Measurements from ENCODE around the gene GATB.

Gene GATB

GRCh38 chr4:151670843-151671242 is 90.0 kb downstream of the GATB start:
- DNase-seq, result no peak

- no peak for DNase-seq
Measured at GRCh38 chr4:151669990-151670389, 90.8 kb downstream of the GATB start.

GRCh38 chr4:151668689-151669402 is 92.0 kb downstream of the GATB start:
- no peak for DNase-seq

- no peak for DNase-seq
Measured at GRCh38 chr4:151667666-151668065, 93.1 kb downstream of the GATB start.

- DNase-seq, result peak; percentile 18
Measured at GRCh38 chr4:151667048-151667447, 93.8 kb downstream of the GATB start.

DNA sequence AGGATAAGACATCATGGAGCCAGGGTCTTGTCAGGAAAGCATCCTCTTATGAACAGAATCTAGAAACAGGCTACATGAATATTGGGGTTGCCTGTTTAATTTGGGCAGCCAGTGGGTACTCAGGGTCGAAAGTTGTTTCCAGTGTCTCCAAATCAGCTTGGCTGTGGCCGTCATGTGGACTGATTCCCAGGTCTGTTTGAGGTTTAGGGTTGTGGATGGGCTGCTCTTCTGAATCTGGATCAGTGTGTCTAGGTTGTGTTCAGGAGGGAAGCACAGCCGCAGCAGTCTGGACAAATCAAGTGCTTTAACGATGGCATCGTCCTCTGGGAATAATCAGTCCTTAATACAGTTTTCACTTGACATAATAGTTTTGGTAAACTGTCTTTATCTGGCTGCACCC is 94.3 kb downstream of the GATB start:
- no peak for DNase-seq

DNA sequence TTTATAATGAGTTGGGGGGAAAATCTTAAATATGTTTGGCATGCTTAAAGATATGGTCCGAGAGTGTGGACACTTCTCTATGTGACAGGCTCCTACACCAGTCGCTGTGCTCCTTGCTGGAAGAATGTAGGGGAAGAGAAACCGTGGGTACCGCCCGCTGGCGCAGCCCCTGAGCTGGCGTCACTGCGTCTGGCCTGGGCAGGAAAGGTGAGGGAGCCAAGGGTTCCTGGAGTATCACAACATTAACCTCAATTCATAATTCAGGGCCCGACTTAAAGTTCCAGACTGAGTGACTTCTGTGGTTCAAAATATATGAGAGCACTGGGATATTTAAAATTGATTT is 95.1 kb downstream of the GATB start:
- no peak for DNase-seq

DNA sequence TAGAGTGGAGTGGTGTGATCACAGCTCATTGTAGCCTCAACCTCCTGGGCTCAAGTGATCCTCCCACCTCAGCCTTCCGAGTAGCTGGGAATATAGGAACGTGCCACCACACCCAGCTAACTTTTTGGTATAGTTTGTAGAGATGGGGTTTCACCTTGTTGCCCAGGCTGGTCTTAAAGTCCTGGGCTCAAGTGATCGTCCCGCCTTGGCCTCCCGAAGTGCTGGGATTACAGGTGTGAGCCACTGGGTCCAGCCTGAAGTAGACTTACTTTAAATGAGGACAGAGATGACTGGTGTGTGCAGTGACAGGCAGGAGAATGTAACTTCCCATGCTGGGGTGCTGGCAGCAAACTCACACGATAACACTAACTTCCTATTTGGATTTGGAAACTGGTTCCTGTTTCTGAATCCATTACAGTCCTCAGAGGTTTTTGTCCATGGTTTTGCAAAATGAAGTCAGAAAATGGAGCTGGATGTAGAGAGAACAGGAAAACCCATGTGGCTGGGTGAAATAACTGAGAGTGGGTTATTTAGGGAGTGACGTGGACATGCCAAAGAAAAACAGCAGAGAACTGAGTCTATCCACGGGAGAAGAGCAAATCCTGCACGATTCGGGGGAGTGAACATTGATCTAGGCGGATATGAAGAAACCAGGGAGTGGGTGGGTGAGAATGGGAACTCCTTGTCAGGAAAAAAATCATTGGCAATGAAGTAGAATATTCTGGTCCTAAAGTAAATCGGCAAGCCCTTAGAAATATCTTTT is 95.6 kb downstream of the GATB start:
- DNase-seq, result no peak

GRCh38 chr4:151664289-151664688 is 96.5 kb downstream of the GATB start:
- DNase-seq, result no peak

GRCh38 chr4:151663109-151663508 is 97.7 kb downstream of the GATB start:
- DNase-seq, result no peak

- no peak for DNase-seq
Measured at GRCh38 chr4:151661873-151662272, 98.9 kb downstream of the GATB start.

DNA sequence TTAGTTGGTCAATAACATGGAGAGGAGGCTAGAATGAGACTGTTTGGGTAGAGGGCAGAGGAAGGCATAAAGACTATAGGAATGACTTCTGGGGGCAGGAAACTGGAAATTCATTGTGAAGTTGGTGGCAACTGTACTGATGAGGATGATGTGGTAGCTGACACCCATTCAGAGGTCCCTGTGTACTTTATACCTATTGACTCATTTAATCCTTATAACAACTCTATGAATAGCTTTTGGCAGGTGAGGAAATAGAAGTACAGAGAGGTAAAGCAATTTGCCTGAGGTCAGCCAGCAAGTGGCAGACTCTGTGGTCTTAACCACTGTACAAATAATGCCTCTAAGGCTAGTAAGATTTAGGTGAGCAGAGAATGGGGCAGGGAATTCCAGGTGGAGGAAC is 100.1 kb downstream of the GATB start:
- no peak for DNase-seq

DNA sequence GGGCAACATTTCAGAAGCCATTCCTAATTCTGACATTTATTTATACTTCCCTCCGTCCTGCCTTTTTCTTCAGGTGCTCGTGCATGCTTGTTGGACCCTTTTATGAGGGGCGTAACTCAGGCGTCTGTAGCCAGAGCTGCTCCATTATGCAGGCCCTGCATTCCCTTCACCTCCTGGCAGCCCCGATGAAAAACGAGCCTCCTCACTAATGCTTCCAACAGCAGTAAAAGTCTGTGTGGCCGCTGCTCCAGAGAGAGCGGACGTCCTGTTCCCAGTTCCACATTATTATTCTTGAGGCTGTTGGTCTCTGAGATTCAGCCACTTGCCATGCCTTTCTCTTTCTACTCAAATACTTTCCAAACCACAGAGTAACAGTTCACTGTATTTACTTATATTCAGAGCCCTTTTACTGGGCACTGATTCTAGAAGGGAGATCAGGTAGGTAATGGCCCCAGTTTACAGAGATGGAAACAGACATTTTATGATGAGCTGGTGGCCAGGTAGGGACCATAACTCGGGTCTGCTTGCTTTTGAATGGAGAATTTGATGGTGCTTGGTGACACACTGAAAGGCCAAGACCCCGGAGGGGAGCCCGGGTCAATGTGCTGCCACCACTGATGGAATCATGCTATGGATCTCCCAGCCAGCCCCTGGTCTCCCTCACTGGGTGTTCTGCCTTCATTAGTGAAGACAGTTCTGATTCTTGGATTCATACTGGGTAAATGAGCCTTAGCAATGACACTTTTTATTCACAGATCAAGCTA is 101.0 kb downstream of the GATB start:
- DNase-seq, result no peak

- DNase-seq, result peak; percentile 65
Measured at GRCh38 chr4:151658959-151659600, 101.7 kb downstream of the GATB start.

DNA sequence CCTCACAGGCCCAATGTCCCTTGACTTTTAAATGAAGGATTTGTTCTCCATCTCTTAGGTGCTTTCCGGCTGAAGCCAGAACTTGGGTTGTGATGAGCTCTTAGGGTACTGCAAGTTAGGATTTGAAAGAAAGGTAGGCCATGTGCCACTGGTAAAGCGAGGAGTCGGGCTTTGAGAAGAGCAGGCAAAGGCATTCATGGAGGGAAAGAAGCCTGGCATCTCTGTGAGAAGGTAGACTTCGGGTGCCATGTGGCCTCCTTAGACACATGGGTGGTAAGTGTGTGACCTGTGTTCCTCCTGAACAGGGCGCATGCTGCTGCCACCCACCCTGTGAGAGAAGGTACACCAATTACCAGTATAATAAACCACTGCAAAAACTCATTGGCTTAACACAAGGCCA is 102.9 kb downstream of the GATB start:
- DNase-seq, result no peak

- no peak for DNase-seq
Measured at GRCh38 chr4:151656058-151656457, 104.7 kb downstream of the GATB start.

GRCh38 chr4:151653548-151653918 is 107.3 kb downstream of the GATB start:
- DNase-seq, result no peak

DNA sequence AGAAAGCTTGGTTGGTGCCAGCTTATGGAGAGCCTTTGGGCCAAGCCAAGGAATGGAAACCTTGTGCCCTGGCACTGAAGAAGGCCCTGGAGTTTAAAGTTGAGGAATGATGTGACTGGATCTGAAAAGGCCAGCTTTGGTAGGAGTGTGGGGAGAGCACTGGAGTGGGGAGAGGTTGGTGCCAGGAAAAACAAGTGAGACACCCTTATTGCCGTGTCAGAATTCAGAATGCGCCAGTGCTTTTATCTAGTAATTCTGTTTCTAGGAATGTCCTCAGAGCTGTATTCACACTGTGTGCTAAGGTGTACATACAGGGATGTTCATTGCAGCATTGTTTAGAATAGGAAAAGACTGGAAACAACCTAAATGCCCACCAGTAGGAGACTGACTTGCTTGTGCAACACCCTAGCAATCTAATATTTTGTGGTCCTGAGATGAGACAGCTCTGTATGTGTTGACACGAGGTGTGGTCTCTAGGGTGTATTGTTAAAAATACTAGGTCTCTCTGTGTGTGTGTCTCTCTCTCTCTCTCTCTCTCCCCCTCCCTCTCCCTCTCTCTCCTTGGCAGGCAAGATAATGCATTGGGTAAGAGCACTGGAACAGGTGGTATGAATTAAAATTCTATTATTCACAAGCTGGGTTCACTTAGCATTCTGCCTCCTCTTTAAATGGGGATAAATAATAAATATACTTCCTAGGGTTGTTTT is 107.8 kb downstream of the GATB start:
- no peak for DNase-seq

GRCh38 chr4:151651496-151651895 is 109.3 kb downstream of the GATB start:
- no peak for DNase-seq

DNA sequence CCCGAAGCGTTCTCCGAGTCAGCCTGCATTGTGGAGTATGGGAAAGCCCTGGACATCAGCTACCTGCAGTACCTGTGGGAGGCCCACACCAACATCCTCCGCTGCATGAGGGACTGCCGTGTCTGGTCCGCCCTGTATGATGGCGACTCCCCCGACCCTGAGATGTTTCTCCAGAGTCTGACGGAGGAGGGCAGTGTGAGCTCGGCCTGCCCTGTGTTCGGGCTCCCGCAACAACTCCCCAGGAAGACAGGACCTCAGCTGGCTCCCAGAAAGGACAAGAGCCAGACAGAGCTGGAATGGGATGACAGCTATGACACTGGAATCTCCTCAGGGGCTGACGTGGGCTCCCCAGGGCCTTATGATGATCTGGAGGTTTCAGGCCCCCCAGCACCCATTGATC is 111.3 kb downstream of the GATB start:
- DNase-seq, result no peak

DNA sequence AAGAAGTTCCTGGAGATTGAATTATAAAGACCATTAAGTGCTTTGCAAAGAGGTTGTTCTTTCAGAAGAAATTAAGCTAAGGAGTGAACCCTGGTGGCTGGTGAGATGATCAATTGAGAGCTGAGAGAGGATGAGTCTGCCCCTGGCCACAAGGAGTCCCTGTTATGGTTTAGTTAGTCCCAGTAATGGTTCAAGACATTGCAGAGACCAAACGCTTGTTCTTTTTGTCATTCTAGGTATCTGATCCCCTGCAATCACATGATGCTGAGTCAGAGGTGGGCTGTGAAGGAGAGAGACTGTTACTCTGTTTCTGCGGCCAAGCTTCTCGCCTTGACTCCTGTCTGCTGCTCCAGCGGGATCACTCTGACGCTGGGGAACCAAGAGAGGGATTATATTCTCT is 114.5 kb downstream of the GATB start:
- DNase-seq, result no peak

GRCh38 chr4:151644622-151645021 is 116.2 kb downstream of the GATB start:
- DNase-seq, result peak; percentile 12

DNA sequence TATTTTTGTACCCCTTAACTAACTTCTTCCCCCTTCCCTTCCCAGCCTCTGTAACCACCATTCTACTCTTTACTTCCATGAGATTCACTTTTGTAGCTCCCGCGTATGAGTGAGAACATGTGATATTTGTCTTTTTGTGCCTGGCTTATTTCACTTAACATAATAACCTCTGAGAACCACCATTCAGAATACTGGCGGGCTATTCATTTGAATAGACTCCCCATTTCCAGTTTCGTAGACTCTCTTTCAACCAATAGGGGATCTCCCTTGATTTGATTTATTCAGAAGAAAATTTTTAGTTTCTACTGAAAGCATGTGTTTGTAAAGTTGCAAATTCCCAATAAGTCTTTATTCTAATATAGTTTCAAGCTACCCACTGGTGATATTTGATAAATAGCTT is 117.2 kb downstream of the GATB start:
- no peak for DNase-seq
